CD4-positive, alpha-beta T cell (primary cell): Measurements from ENCODE around the gene HLA-B. TPM values are rescaled to one million over a fixed set of nuclear protein-coding genes. Genes with fewer than 3 reads are reported as not detected.

ENCODE experiments used
- ATAC-seq: fragments of 200-7000 bp; cut with Tn5 transposase; one replicate; pipeline ENCODE4 v1.10.0; 2022; ENCODE audit warnings: mild to moderate bottlenecking; ENCODE audit not compliant: poor library complexity
- CTCF ChIA-PET: fragments of 350-600 bp; sonication (Branson Sonifier 250); formaldehyde crosslinking; loops from one replicate; lab custom pipeline; 2021; ENCODE audit warnings: antibody characterized with exemption, inconsistent platforms; lab: Charles Lee
- POLR2A ChIA-PET: fragments of 350-600 bp; sonication (Branson Sonifier 250); formaldehyde crosslinking; loops from one replicate; lab custom pipeline; 2021; ENCODE audit warnings: antibody characterized with exemption, inconsistent platforms; lab: Charles Lee
- DNase-seq, 14 experiments: peaks; one replicate each; pipeline ENCODE4 v3.0.0-alpha.2; 2013 to 2020; ENCODE audit warnings: mixed read lengths in 2 of 14
- H3K27ac ChIP-seq, 2 donors: one replicate each; pipeline versions ENCODE4 v1.5.1 to v1.7.0; 2013; ENCODE audit warnings: low read length in 2 of 2, low read depth in 1 of 2, mild to moderate bottlenecking in 1 of 2
- H3K27me3 ChIP-seq, 2 experiments: 1 replicate in 1 of 2; 2 replicates in 1 of 2; pipeline versions ENCODE4 v1.6.1 to v1.7.0; 2013; ENCODE audit warnings: low read length in 2 of 2, control low read depth in 1 of 2, mild to moderate bottlenecking in 1 of 2, moderate library complexity in 1 of 2; ENCODE audit not compliant: insufficient read depth in 2 of 2, control insufficient read depth in 1 of 2
- H3K36me3 ChIP-seq: one replicate; pipeline ENCODE4 v1.6.1; 2013; ENCODE audit warnings: low read length, control low read depth; ENCODE audit not compliant: insufficient read depth
- H3K4me1 ChIP-seq: one replicate; pipeline ENCODE4 v1.6.1; 2013; ENCODE audit warnings: low read length, control low read depth; ENCODE audit not compliant: insufficient read depth
- H3K4me3 ChIP-seq: one replicate; pipeline ENCODE4 v1.5.1; 2013; ENCODE audit warnings: mild to moderate bottlenecking, low read length, moderate library complexity
- H3K9me3 ChIP-seq, 2 experiments: 1 replicate in 1 of 2; 2 replicates in 1 of 2; pipeline versions ENCODE4 v1.6.1 to v1.7.0; 2013; ENCODE audit warnings: low read length in 2 of 2, mild to moderate bottlenecking in 2 of 2, control low read depth in 1 of 2, moderate library complexity in 1 of 2; ENCODE audit not compliant: control insufficient read depth in 1 of 2, insufficient read depth in 1 of 2
- H3K27ac Mint-ChIP-seq: one replicate; pipeline ENCODE4 v1.8.0; 2020; ENCODE audit warnings: mixed read lengths
- H3K27me3 Mint-ChIP-seq: one replicate; pipeline ENCODE4 v1.8.0; 2021; ENCODE audit warnings: mixed read lengths
- H3K36me3 Mint-ChIP-seq: one replicate; pipeline ENCODE4 v1.8.0; 2021; ENCODE audit warnings: low read depth, mixed read lengths
- H3K4me1 Mint-ChIP-seq: one replicate; pipeline ENCODE4 v1.8.0; 2021; ENCODE audit warnings: low read depth, mixed read lengths
- H3K4me3 Mint-ChIP-seq: one replicate; pipeline ENCODE4 v1.8.0; 2020; ENCODE audit warnings: mild to moderate bottlenecking, mixed read lengths
- H3K9me3 Mint-ChIP-seq: one replicate; pipeline ENCODE4 v1.8.0; 2020; ENCODE audit warnings: mixed read lengths
- CTCF ChIP-seq: fragments of 200-600 bp; IDR thresholded peaks from one replicate; pipeline ENCODE4 v1.8.0; 2022; ENCODE audit warnings: antibody characterized with exemption, mild to moderate bottlenecking
- intact Hi-C, 2 experiments: fragments of 100-400 bp; cut with DNase I in 1 of 2; cut with micrococcal nuclease in 1 of 2; formaldehyde crosslinking; loops; one replicate each; pipeline versions ENCODE4 v1.15.1 to v1.9.0; 2023 to 2025; cut with DNase I, micrococcal nuclease
- total RNA-seq, 174 experiments: library from RNA in 2 of 174; stranded (reverse) in 2 of 174; gene quantifications; one replicate each; pipeline ENCODE4 v1.2.3 and lab custom pipeline; 2021 to 2026

Gene HLA-B
- total RNA-seq, 2 experiments from 2014 or later, result 6,758 to 7,013 TPM

- Histone ChIP-seq H3K27me3 (no peaks in the 10 kb centered on the region), H3K4me3 (no peak overlapping the region), H3K27ac (no peak overlapping the region), H3K4me1 (no peaks in the 10 kb centered on the region), H3K36me3 (no peaks in the 10 kb centered on the region), H3K9me3 (peaks cover 0 to 4% of the 10 kb centered on the region in 2 experiments)
- Mint-ChIP-seq H3K27me3 (peaks cover 5% of the 10 kb centered on the region), H3K27ac (no peak overlapping the region), H3K9me3 (peaks cover 5% of the 10 kb centered on the region), H3K4me3 (no peak overlapping the region), H3K4me1 (peaks cover 4% of the 10 kb centered on the region), H3K36me3 (peaks cover 7% of the 10 kb centered on the region)
- TF ChIP-seq CTCF, result no peak
- intact Hi-C loops, result no loop called here
- POLR2A ChIA-PET, result interaction anchor here (0.6 to 1.5 kb wide), 4 partner anchors 8 to 187 kb away, joined by 3 to 4 read pairs (median 3); partner anchors contain the start of gene TCF19
- CTCF ChIA-PET, result interaction anchor here (0.8 to 2.2 kb wide), 3 partner anchors 21 to 148 kb away, joined by 3 to 7 read pairs (median 5); no protein-coding TSS in a partner anchor
- DNase-seq (no peak), ATAC-seq (no peak)
These were observed 11.8 kb downstream of the HLA-B start for GRCh38 chr6:31345026-31345730.

GRCh38 chr6:31340228-31340627 lies 16.8 kb downstream of the HLA-B start:
- Mint-ChIP-seq H3K4me1 (peaks cover 4% of the 10 kb centered on the region), H3K36me3 (peaks cover 9% of the 10 kb centered on the region), H3K27me3 (peaks cover 5% of the 10 kb centered on the region), H3K4me3 (no peak overlapping the region), H3K9me3 (peaks cover 10% of the 10 kb centered on the region), H3K27ac (no peak overlapping the region)
- ChIA-PET CTCF (interaction anchor here (0.6 kb wide), 2 partner anchors 36 to 129 kb away, joined by 3 to 4 read pairs; no protein-coding TSS in a partner anchor), POLR2A (no interaction called here)
- no peak for DNase-seq
- Histone ChIP-seq H3K9me3 (peaks cover 18 to 30% of the 10 kb centered on the region in 2 experiments), H3K4me1 (no peaks in the 10 kb centered on the region), H3K36me3 (no peaks in the 10 kb centered on the region), H3K27ac (no peak overlapping the region), H3K4me3 (no peak overlapping the region), H3K27me3 (no peaks in the 10 kb centered on the region)
- intact Hi-C loops, result no loop called here
- no peak for TF ChIP-seq CTCF
- ATAC-seq, result no peak

GRCh38 chr6:31339210-31339609 lies 17.8 kb downstream of the HLA-B start:
- no peak overlapping the region for H3K4me3 ChIP-seq
- H3K27me3 ChIP-seq, result no peaks in the 10 kb centered on the region
- Mint-ChIP-seq H3K27ac (no peak overlapping the region), H3K9me3 (peaks cover 10% of the 10 kb centered on the region), H3K27me3 (peaks cover 5% of the 10 kb centered on the region), H3K4me3 (no peak overlapping the region), H3K4me1 (no peaks in the 10 kb centered on the region), H3K36me3 (peaks cover 9% of the 10 kb centered on the region)
- no peak for DNase-seq
- H3K27ac ChIP-seq, result no peak overlapping the region
- H3K36me3 ChIP-seq, result no peaks in the 10 kb centered on the region
- ChIA-PET CTCF (no interaction called here), POLR2A (no interaction called here)
- TF ChIP-seq CTCF, result no peak
- intact Hi-C loops, result no loop called here
- peaks cover 18 to 30% of the 10 kb centered on the region in 2 experiments for H3K9me3 ChIP-seq
- H3K4me1 ChIP-seq, result no peaks in the 10 kb centered on the region
- ATAC-seq, result no peak
